Activated naive CD8-positive, alpha-beta T cell treated with anti-CD3 and anti-CD28 coated beads, Interleukin-2, amount 50 U/mL, for 24 hours (primary cell): Measurements from ENCODE around the gene DHX16.
A peak's percentile ranks its signal among the peaks of the same experiment; 100 is the strongest.
"Not testable (repeated sequence)": the region's sequence is repeated elsewhere in the genome, so short reads cannot be mapped to it uniquely, and the experiment has no call there.

ENCODE experiments used
- ATAC-seq: fragments of 150-1000 bp; cut with Tn5 transposase; one replicate; pipeline ENCODE4 v1.10.0; 2021
- DNase-seq: peaks from one replicate; pipeline ENCODE4 v3.0.0; 2021
- H3K27ac Mint-ChIP-seq: one replicate; pipeline ENCODE4 v1.8.0; 2021; ENCODE audit warnings: mild to moderate bottlenecking, mixed read lengths
- H3K27me3 Mint-ChIP-seq: one replicate; pipeline ENCODE4 v1.8.0; 2021; ENCODE audit warnings: mixed read lengths
- H3K36me3 Mint-ChIP-seq: one replicate; pipeline ENCODE4 v1.8.0; 2021; ENCODE audit warnings: low read depth, mixed read lengths
- H3K4me1 Mint-ChIP-seq: one replicate; pipeline ENCODE4 v1.8.0; 2021; ENCODE audit warnings: mixed read lengths
- H3K4me3 Mint-ChIP-seq: one replicate; pipeline ENCODE4 v1.8.0; 2021; ENCODE audit warnings: mild to moderate bottlenecking, moderate library complexity, mixed read lengths
- H3K9me3 Mint-ChIP-seq: one replicate; pipeline ENCODE4 v1.8.0; 2021; ENCODE audit warnings: mixed read lengths

The DHX16 gene

GRCh38 chr6:30672445-30673253 is at the start of gene DHX16:
DHX16 (minus strand) TSS chr6:30673006; CDS start chr6:30672841, 165 bp downstream.
- peak within 1 kb of the TSS; percentile 91 for H3K27ac Mint-ChIP-seq
- ATAC-seq: peak; percentile 82
- no peaks in the 10 kb centered on the region for H3K9me3 Mint-ChIP-seq
- peaks cover 2% of the 10 kb centered on the region for H3K27me3 Mint-ChIP-seq
- H3K36me3 Mint-ChIP-seq: peaks cover 35% of the 10 kb centered on the region
- peaks cover 26% of the 10 kb centered on the region for H3K4me1 Mint-ChIP-seq
- peak within 1 kb of the TSS; percentile 93 for H3K4me3 Mint-ChIP-seq
- peak; percentile 93 for DNase-seq

- peaks cover 59% of the 10 kb centered on the region for H3K4me1 Mint-ChIP-seq
- H3K27me3 Mint-ChIP-seq, H3K9me3 Mint-ChIP-seq, ATAC-seq: not testable (repeated sequence)
- H3K27ac Mint-ChIP-seq: peak overlapping the region; percentile 98
- peak; percentile 26 for DNase-seq
- H3K4me3 Mint-ChIP-seq: peak overlapping the region; percentile 96
- H3K36me3 Mint-ChIP-seq: peaks cover 57% of the 10 kb centered on the region
Measured at GRCh38 chr6:30722025-30722279, 49.1 kb upstream of the DHX16 start.

- Mint-ChIP-seq H3K27ac (peak overlapping the region; percentile 98), H3K9me3 (no peaks in the 10 kb centered on the region), H3K36me3 (peaks cover 60% of the 10 kb centered on the region), H3K4me3 (peak overlapping the region; percentile 96), H3K27me3 (no peaks in the 10 kb centered on the region), H3K4me1 (peaks cover 63% of the 10 kb centered on the region)
- peak; percentile 13 for ATAC-seq
- DNase-seq: peak; percentile 98
Measured at GRCh38 chr6:30721198-30722024, 48.6 kb upstream of the DHX16 start.

- Mint-ChIP-seq H3K27ac (peak overlapping the region; percentile 98), H3K36me3 (peaks cover 58% of the 10 kb centered on the region), H3K4me3 (peak overlapping the region; percentile 96), H3K4me1 (peaks cover 69% of the 10 kb centered on the region), H3K27me3 (no peaks in the 10 kb centered on the region), H3K9me3 (no peaks in the 10 kb centered on the region)
- DNase-seq (peak; percentile 71), ATAC-seq (no peak)
Measured at GRCh38 chr6:30720738-30721197, 48.0 kb upstream of the DHX16 start.

GRCh38 chr6:30719791-30720737 is 47.3 kb upstream of the DHX16 start, which contains the start of gene TUBB:
TUBB (plus strand) TSS chr6:30720352; CDS start chr6:30720507, 155 bp downstream.
- peak; percentile 97 for DNase-seq
- Mint-ChIP-seq H3K27me3 (no peaks in the 10 kb centered on the region), H3K9me3 (no peaks in the 10 kb centered on the region), H3K4me1 (peaks cover 71% of the 10 kb centered on the region), H3K4me3 (peak within 1 kb of the TSS; percentile 96), H3K27ac (peak within 1 kb of the TSS; percentile 98), H3K36me3 (peaks cover 54% of the 10 kb centered on the region)
- peak; percentile 70 for ATAC-seq

- H3K4me1 Mint-ChIP-seq: peaks cover 68% of the 10 kb centered on the region
- H3K27ac Mint-ChIP-seq: peak overlapping the region; percentile 98
- H3K9me3 Mint-ChIP-seq: no peaks in the 10 kb centered on the region
- H3K4me3 Mint-ChIP-seq: peak overlapping the region; percentile 96
- no peaks in the 10 kb centered on the region for H3K27me3 Mint-ChIP-seq
- H3K36me3 Mint-ChIP-seq: peaks cover 55% of the 10 kb centered on the region
- DNase-seq: no peak
- ATAC-seq: no peak
Measured at GRCh38 chr6:30719356-30719755, 46.5 kb upstream of the DHX16 start.

- H3K36me3 Mint-ChIP-seq: peaks cover 50% of the 10 kb centered on the region
Measured at GRCh38 chr6:30717845-30718720, 45.3 kb upstream of the DHX16 start.

GRCh38 chr6:30717129-30717844 is 44.5 kb upstream of the DHX16 start, which contains the start of gene MDC1:
MDC1 (minus strand) TSS chr6:30717281; CDS start chr6:30715175, 2,106 bp downstream.
- Mint-ChIP-seq H3K27me3 (no peaks in the 10 kb centered on the region), H3K9me3 (no peaks in the 10 kb centered on the region), H3K4me1 (peaks cover 54% of the 10 kb centered on the region), H3K36me3 (peaks cover 50% of the 10 kb centered on the region), H3K27ac (peak within 1 kb of the TSS; percentile 97), H3K4me3 (peak within 1 kb of the TSS; percentile 96)
- peak; percentile 98 for DNase-seq
- ATAC-seq: peak; percentile 80

More at GRCh38 chr6:30717845-30718720, 45.3 kb upstream of the DHX16 start:
- Mint-ChIP-seq H3K4me1 (peaks cover 56% of the 10 kb centered on the region), H3K4me3 (peak overlapping the region; percentile 96), H3K27ac (peak overlapping the region; percentile 97)
- DNase-seq, H3K9me3 Mint-ChIP-seq, ATAC-seq, H3K27me3 Mint-ChIP-seq: not testable (repeated sequence)

- Mint-ChIP-seq H3K36me3 (peaks cover 50% of the 10 kb centered on the region), H3K27me3 (no peaks in the 10 kb centered on the region), H3K4me3 (peak overlapping the region; percentile 94), H3K27ac (peak overlapping the region; percentile 97), H3K9me3 (no peaks in the 10 kb centered on the region), H3K4me1 (peaks cover 54% of the 10 kb centered on the region)
- DNase-seq: no peak
- no peak for ATAC-seq
Measured at GRCh38 chr6:30716879-30717128, 44.0 kb upstream of the DHX16 start.

- H3K27ac Mint-ChIP-seq: no peak overlapping the region
- H3K36me3 Mint-ChIP-seq: peaks cover 48% of the 10 kb centered on the region
- H3K4me1 Mint-ChIP-seq: peaks cover 50% of the 10 kb centered on the region
- no peaks in the 10 kb centered on the region for H3K27me3 Mint-ChIP-seq
- DNase-seq (no peak), ATAC-seq (no peak)
- no peaks in the 10 kb centered on the region for H3K9me3 Mint-ChIP-seq
- no peak overlapping the region for H3K4me3 Mint-ChIP-seq
Measured at GRCh38 chr6:30714263-30714662, 41.5 kb upstream of the DHX16 start.

GRCh38 chr6:30712441-30712945 is 39.7 kb upstream of the DHX16 start:
- peaks cover 35% of the 10 kb centered on the region for H3K4me1 Mint-ChIP-seq
- H3K4me3 Mint-ChIP-seq: no peak overlapping the region
- DNase-seq (no peak), ATAC-seq (no peak)
- peaks cover 56% of the 10 kb centered on the region for H3K36me3 Mint-ChIP-seq
- H3K9me3 Mint-ChIP-seq: no peaks in the 10 kb centered on the region
- H3K27me3 Mint-ChIP-seq: no peaks in the 10 kb centered on the region
- no peak overlapping the region for H3K27ac Mint-ChIP-seq

- no peak overlapping the region for H3K27ac Mint-ChIP-seq
- DNase-seq (no peak), ATAC-seq (peak; percentile 22)
- no peaks in the 10 kb centered on the region for H3K9me3 Mint-ChIP-seq
- H3K4me1 Mint-ChIP-seq: peaks cover 31% of the 10 kb centered on the region
- H3K4me3 Mint-ChIP-seq: no peak overlapping the region
- peaks cover 57% of the 10 kb centered on the region for H3K36me3 Mint-ChIP-seq
- H3K27me3 Mint-ChIP-seq: no peaks in the 10 kb centered on the region
Measured at GRCh38 chr6:30711758-30712380, 39.1 kb upstream of the DHX16 start.
